Measurements from ENCODE around the gene SLC45A2. TPM values are rescaled to one million over a fixed set of nuclear protein-coding genes. Genes with fewer than 3 reads are reported as not detected.

The SLC45A2 gene
- total RNA-seq, 1 experiment from 2014 or later, result not detected

DNA sequence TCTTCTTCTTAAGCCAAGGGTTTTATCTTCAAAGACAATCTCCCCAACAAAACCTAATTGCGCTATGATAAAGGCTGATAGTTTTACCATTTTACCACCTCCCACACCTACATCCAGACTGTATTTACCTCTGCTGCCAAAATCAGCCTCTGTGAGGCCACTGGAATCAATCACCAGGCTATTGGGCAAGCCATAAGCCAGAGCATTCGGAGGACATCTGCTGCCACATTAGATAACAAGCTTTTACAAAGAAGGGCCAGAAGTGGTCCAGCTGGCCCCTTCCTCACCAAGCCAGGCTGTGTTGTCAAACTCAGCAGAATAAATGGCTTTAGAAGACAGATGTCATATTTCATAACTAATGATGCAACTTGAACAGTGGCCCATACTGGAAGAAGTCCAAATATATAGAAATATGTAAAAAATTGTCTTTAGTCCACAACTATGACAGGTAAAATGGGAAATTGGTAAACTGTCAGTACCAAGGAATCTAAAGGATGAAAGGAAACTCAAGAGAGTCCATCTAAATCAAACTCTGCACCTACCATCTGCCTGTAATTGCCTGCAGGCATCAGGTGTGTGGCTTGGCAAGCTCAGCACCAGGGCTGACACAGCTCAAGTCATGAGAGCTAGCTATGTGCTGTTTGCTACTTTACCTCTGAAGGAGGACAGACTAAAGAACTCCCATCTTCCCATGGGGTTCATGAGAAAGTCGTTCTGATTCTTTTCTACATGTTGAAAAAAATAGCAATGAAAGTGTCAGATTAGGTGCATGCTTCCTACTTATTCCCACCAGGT, 16.1 kb downstream of the SLC45A2 start:
- ATAC-seq (no peak), DNase-seq (ENCODE audit: low spot score) (no peak)
- no peaks in the 10 kb centered on the region for H3K9me3 Mint-ChIP-seq
- no peaks in the 10 kb centered on the region for H3K36me3 Mint-ChIP-seq
- TF ChIP-seq RORB (CRISPR knock-in tag; IDR thresholded peaks at IDR 0.05) (no peak), IRF2 (CRISPR knock-in tag; IDR thresholded peaks at IDR 0.05; ENCODE audit: borderline replicate concordance, low read depth) (no peak), SP1 (CRISPR knock-in tag; conservative IDR thresholded peaks at IDR 0.05) (no peak)
- TF ChIP-seq, protein P1, sequence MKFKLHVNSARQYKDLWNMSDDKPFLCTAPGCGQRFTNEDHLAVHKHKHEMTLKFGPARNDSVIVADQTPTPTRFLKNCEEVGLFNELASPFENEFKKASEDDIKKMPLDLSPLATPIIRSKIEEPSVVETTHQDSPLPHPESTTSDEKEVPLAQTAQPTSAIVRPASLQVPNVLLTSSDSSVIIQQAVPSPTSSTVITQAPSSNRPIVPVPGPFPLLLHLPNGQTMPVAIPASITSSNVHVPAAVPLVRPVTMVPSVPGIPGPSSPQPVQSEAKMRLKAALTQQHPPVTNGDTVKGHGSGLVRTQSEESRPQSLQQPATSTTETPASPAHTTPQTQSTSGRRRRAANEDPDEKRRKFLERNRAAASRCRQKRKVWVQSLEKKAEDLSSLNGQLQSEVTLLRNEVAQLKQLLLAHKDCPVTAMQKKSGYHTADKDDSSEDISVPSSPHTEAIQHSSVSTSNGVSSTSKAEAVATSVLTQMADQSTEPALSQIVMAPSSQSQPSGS (CRISPR knock-in tag; IDR thresholded peaks at IDR 0.05; ENCODE audit: borderline replicate concordance, low read depth), result no peak
- TF ChIP-seq, protein P2, sequence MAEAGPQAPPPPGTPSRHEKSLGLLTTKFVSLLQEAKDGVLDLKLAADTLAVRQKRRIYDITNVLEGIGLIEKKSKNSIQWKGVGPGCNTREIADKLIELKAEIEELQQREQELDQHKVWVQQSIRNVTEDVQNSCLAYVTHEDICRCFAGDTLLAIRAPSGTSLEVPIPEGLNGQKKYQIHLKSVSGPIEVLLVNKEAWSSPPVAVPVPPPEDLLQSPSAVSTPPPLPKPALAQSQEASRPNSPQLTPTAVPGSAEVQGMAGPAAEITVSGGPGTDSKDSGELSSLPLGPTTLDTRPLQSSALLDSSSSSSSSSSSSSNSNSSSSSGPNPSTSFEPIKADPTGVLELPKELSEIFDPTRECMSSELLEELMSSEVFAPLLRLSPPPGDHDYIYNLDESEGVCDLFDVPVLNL (CRISPR knock-in tag; IDR thresholded peaks at IDR 0.05; ENCODE audit: borderline replicate concordance, low read depth), result no peak
- TF ChIP-seq, protein P3, sequence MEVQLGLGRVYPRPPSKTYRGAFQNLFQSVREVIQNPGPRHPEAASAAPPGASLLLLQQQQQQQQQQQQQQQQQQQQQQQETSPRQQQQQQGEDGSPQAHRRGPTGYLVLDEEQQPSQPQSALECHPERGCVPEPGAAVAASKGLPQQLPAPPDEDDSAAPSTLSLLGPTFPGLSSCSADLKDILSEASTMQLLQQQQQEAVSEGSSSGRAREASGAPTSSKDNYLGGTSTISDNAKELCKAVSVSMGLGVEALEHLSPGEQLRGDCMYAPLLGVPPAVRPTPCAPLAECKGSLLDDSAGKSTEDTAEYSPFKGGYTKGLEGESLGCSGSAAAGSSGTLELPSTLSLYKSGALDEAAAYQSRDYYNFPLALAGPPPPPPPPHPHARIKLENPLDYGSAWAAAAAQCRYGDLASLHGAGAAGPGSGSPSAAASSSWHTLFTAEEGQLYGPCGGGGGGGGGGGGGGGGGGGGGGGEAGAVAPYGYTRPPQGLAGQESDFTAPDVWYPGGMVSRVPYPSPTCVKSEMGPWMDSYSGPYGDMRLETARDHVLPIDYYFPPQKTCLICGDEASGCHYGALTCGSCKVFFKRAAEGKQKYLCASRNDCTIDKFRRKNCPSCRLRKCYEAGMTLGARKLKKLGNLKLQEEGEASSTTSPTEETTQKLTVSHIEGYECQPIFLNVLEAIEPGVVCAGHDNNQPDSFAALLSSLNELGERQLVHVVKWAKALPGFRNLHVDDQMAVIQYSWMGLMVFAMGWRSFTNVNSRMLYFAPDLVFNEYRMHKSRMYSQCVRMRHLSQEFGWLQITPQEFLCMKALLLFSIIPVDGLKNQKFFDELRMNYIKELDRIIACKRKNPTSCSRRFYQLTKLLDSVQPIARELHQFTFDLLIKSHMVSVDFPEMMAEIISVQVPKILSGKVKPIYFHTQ (CRISPR knock-in tag; IDR thresholded peaks at IDR 0.05), result no peak
- TF ChIP-seq, protein P4, sequence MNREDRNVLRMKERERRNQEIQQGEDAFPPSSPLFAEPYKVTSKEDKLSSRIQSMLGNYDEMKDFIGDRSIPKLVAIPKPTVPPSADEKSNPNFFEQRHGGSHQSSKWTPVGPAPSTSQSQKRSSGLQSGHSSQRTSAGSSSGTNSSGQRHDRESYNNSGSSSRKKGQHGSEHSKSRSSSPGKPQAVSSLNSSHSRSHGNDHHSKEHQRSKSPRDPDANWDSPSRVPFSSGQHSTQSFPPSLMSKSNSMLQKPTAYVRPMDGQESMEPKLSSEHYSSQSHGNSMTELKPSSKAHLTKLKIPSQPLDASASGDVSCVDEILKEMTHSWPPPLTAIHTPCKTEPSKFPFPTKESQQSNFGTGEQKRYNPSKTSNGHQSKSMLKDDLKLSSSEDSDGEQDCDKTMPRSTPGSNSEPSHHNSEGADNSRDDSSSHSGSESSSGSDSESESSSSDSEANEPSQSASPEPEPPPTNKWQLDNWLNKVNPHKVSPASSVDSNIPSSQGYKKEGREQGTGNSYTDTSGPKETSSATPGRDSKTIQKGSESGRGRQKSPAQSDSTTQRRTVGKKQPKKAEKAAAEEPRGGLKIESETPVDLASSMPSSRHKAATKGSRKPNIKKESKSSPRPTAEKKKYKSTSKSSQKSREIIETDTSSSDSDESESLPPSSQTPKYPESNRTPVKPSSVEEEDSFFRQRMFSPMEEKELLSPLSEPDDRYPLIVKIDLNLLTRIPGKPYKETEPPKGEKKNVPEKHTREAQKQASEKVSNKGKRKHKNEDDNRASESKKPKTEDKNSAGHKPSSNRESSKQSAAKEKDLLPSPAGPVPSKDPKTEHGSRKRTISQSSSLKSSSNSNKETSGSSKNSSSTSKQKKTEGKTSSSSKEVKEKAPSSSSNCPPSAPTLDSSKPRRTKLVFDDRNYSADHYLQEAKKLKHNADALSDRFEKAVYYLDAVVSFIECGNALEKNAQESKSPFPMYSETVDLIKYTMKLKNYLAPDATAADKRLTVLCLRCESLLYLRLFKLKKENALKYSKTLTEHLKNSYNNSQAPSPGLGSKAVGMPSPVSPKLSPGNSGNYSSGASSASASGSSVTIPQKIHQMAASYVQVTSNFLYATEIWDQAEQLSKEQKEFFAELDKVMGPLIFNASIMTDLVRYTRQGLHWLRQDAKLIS (CRISPR knock-in tag; IDR thresholded peaks at IDR 0.05; ENCODE audit: borderline replicate concordance), result no peak
- H3K27ac Mint-ChIP-seq, result no peak overlapping the region
- no peak overlapping the region for H3K4me3 Mint-ChIP-seq
- H3K4me1 Mint-ChIP-seq, result peaks cover 12% of the 10 kb centered on the region
- POLR2A ChIA-PET, result no interaction called here
- CTCF ChIA-PET, result interaction anchor here (1.6 to 2.2 kb wide), 3 partner anchors 11 to 380 kb away, joined by 5 to 29 read pairs (median 20); no protein-coding TSS in a partner anchor
- H3K27me3 Mint-ChIP-seq (ENCODE audit: low read depth), result no peaks in the 10 kb centered on the region

DNA sequence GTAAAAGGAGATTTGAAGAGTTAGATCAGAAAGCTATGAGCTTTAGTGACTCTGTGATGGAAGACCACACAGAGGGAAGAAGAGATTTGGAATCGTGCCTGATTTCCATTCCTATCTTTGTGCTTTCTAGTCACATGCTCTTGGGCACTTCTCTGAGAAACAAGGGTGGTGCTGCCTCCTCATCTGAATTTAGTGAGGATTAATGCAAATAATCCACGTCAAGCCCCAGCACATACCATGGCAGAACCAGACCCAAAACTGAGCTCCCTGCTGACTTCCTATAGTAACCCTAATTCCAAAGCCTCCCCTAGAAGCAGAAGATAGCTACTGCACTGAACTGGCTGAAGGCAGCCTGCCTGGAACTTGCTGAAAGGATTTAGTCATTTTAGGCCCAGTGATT, 17.7 kb downstream of the SLC45A2 start:
- no peaks in the 10 kb centered on the region for H3K9me3 Mint-ChIP-seq
- ATAC-seq, result no peak
- no peak for DNase-seq (ENCODE audit: low spot score)
- H3K27me3 Mint-ChIP-seq (ENCODE audit: low read depth), result no peaks in the 10 kb centered on the region
- no peaks in the 10 kb centered on the region for H3K36me3 Mint-ChIP-seq
- TF ChIP-seq ESRRA (CRISPR knock-in tag; IDR thresholded peaks at IDR 0.05; ENCODE audit: borderline replicate concordance) (no peak), ZNF219 (CRISPR knock-in tag; IDR thresholded peaks at IDR 0.05; ENCODE audit: borderline replicate concordance) (no peak), FOXK1 (CRISPR knock-in tag; IDR thresholded peaks at IDR 0.05) (no peak)
- TF ChIP-seq, protein P2 (CRISPR knock-in tag; IDR thresholded peaks at IDR 0.05; ENCODE audit: borderline replicate concordance, low read depth), result no peak
- TF ChIP-seq, protein P5, sequence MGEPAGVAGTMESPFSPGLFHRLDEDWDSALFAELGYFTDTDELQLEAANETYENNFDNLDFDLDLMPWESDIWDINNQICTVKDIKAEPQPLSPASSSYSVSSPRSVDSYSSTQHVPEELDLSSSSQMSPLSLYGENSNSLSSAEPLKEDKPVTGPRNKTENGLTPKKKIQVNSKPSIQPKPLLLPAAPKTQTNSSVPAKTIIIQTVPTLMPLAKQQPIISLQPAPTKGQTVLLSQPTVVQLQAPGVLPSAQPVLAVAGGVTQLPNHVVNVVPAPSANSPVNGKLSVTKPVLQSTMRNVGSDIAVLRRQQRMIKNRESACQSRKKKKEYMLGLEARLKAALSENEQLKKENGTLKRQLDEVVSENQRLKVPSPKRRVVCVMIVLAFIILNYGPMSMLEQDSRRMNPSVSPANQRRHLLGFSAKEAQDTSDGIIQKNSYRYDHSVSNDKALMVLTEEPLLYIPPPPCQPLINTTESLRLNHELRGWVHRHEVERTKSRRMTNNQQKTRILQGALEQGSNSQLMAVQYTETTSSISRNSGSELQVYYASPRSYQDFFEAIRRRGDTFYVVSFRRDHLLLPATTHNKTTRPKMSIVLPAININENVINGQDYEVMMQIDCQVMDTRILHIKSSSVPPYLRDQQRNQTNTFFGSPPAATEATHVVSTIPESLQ (CRISPR knock-in tag; IDR thresholded peaks at IDR 0.05), result no peak
- H3K4me3 Mint-ChIP-seq, result no peak overlapping the region
- no peak overlapping the region for H3K27ac Mint-ChIP-seq
- ChIA-PET POLR2A (no interaction called here), CTCF (interaction anchor here (1.2 kb wide), 2 partner anchors 32 to 531 kb away, joined by 3 to 5 read pairs; no protein-coding TSS in a partner anchor)
- peaks cover 2% of the 10 kb centered on the region for H3K4me1 Mint-ChIP-seq

All from WTC11 (cell line).